ENCODE results near the gene TIGD1.
"Not testable (repeated sequence)": the region's sequence is repeated elsewhere in the genome, so short reads cannot be mapped to it uniquely, and the experiment has no call there.

TIGD1 gene

DNA sequence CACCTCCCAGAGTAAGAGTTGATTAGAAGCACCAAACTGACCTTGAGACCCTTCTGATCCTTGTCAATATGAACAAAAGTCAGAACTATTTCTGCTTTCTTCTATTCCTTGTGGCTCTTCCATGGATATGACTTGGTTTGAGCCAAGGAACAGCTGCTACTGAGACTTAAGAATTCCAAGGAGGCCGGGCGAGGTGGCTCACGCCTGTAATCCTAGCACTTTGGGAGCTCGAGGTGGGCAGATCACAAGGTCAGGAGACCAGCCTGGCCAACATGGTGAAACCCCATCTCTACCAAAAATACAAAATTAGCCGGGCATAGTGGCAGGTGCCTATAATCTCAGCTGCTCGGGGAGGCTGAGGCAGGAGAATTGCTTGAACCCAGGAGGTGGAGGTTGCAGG, 20.1 kb upstream of the TIGD1 start:
- not testable (repeated sequence) for DNase-seq (ENCODE audit: low spot score)

DNA sequence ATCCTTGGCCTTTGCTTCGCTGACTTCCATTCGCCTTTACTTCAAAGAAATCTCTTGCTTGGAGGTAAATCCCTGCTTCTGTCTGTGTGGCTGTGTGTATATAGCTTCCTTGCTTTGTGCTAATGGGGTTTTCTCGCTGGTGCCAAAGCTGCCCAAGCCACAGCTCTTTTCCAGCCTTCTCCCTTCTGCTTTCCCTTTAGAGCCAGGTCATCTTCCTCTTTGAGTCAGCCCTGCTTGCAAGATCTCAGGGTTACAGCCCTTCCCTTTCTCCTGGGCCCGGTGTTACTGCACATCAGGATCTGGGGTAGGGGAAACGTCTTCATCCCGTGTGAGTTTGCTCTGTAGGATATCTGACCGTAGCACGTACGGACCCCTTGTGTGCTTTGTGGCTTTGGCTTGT, 19.2 kb upstream of the TIGD1 start:
- DNase-seq (ENCODE audit: low spot score), result no peak

DNA sequence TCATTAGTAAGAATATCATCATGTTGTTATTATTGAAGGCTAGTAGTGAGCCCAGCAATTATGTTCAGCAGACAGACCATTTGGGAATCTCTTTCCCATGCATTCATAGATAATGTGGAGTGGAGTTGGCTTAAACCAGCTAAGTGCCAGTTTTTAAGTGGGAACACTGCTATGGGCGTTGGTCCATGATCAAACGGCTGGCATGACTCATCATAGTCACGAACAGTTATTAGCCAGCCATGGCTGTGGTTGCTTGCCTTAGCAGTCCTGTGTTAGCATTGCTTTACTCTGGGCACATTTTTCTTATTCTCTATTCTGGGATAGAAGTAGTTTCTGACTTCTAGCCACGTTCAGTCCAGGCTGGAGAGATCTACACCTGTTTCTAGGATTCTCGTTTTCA, 17.8 kb upstream of the TIGD1 start:
- DNase-seq (ENCODE audit: low spot score), result no peak

GRCh38 chr2:232567721-232568120, 17.4 kb upstream of the TIGD1 start:
- DNase-seq (ENCODE audit: low spot score), result no peak

DNA sequence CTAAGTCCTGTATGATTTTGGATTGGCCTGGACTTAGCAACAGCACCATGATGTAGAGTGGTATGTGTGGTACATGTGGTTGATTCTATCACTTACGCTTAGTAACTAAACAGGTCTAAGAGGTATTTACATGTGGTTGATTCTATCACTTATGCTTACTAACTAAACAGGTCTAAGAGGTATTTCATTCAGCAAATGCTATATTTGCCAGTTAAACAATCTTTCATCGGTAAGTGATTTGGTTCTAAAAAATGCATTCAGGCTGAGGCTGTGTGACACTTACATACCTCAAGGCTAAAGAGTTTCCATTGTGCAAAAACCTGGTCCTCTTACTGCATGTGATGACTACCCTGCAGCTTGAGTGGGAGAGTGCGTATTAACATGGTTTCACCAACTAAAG, 13.2 kb upstream of the TIGD1 start:
- no peak for DNase-seq (ENCODE audit: low spot score)

DNA sequence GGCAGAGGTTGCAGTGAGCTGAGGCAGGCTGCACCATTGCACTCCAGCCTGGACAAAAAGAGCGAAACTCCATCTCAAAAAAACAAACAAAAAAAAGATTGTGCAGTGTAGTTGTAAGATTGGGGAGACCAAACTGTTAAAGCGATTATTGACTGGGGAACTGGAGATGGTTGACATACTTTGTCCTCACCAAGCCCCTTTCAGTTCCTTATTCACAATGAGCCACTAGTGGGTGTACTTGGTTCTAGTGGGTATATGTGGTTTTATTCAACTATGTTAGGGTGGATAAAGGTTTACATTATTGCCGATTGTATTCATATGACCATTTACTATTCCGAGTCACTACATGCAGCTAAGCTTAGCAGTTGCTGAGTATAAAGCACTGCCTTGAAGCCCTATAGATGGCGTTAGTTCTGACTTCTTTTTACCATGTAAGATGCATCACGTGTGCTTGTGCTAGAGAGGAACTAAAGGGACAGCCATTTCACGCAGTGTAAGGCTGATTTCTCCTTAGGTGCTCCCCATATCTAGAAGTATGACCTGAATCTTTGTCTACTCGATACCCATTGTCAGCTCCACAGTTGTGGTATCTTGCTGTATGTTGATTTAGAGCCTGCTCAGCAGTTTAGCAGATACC, 12.3 kb upstream of the TIGD1 start:
- DNase-seq (ENCODE audit: low spot score), result no peak

- no peak for DNase-seq (ENCODE audit: low spot score)
Observed at GRCh38 chr2:232556426-232556825, 6.1 kb upstream of the TIGD1 start.

GRCh38 chr2:232551776-232552175, 1.4 kb upstream of the TIGD1 start:
- no peak for DNase-seq (ENCODE audit: low spot score)

DNA sequence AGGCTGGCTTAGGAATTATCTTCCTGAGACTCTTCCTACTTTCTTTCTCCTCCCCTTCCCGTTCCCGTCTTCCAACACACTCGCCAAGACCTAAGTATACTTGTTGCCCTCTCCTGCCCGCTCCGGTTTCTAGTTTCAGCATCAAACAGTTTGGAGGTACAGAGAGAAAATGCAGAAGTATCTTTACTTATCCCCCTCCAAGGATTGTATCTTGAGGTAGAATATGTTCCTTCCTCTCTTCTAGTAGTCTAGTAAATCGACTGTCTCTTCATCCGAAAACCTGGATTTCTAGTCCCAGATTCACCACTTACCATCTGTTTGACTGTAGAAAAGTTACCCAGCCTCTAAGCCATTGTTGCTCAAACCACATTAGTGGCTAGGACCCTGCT, 887 bp upstream of the TIGD1 start:
- no peak for DNase-seq (ENCODE audit: low spot score)

DNA sequence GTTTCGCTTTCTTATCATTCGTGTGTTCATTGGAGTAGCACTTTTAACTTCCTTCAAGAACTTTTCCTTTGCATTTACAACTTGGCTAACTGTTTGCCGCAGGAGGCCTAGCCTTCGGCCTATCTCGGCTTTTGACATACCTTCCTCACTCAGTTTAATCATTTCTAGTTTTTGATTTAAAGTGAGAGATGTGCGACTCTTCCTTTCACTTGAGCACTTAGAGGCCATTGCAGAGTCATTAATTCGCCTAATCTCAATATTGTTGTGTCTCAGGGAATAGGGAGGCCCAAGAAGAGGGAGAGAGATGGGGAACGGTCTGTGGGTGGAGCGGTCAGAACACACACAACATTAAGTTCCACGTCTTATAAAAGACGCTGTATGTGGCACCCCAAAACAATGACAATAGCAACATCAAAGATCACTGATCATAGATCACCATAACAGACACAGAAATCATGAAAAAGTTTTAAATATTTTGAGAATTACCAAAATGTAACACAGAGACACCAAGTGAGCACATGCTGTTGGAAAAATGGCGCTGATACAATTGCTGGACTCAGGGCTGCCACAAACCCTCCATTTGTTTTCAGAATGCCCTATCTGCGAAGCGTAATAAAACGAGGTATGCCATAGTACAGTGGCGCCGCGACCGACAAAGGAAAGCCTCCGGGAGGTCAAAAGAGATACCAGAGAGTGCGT, 553 bp downstream of the TIGD1 start:
- DNase-seq (ENCODE audit: low spot score), result no peak

- DNase-seq (ENCODE audit: low spot score), result no peak
Observed at GRCh38 chr2:232547991-232548390, 2.4 kb downstream of the TIGD1 start.

GRCh38 chr2:232545511-232546375, 4.6 kb downstream of the TIGD1 start:
- no peak for DNase-seq (ENCODE audit: low spot score)

GRCh38 chr2:232544674-232545073, 5.7 kb downstream of the TIGD1 start:
- DNase-seq (ENCODE audit: low spot score), result no peak

- DNase-seq (ENCODE audit: low spot score), result no peak
Observed at GRCh38 chr2:232543928-232544631, 6.3 kb downstream of the TIGD1 start.

DNA sequence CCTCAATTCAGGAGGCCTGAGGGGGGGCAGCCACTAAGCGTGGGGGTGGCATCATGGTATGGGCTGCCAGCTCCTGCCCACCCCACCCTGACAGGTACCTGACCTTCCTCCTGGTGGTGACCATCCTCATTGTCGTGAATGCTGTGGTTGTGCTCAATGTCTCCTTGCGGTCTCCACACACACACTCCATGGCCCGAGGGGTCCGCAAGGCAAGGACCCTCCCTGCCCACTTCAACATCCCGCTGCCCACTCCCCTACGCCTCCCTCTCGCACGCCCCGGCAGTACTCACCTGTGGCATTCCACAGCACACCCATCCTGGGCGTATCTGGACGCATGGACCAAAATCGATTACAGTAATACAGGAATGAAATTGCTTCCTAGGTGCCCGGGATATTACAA, 6.9 kb downstream of the TIGD1 start:
- no peak for DNase-seq (ENCODE audit: low spot score)

DNA sequence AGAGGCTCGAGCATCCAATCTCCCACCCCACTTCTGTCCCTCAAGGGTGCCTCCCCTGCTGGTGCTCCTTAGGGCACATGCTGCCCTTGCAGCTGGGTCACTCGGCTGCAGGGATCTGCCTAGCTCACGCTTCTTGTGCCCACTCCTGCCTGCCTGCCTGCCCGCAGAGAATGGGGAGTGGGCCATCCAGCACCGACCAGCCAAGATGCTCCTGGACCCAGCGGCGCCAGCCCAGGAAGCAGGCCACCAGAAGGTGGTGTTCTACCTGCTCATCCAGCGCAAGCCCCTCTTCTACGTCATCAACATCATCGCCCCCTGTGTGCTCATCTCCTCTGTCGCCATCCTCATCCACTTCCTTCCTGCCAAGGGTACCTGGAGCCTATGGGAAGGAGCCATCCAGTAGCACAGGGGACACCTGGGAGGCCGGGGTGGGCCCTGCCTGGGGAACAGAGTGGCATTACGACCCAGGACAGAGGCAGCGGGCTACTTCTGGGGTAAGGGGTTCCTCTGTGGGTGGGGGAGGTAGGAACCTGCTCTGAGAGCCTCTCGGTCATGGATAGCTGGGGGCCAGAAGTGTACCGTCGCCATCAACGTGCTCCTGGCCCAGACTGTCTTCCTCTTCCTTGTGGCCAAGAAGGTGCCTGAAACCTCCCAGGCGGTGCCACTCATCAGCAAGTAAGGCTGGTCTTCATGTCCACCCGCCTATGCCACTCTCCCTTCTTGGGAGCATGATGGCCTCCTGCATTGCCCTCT, 7.5 kb downstream of the TIGD1 start:
- no peak for DNase-seq (ENCODE audit: low spot score)

DNA sequence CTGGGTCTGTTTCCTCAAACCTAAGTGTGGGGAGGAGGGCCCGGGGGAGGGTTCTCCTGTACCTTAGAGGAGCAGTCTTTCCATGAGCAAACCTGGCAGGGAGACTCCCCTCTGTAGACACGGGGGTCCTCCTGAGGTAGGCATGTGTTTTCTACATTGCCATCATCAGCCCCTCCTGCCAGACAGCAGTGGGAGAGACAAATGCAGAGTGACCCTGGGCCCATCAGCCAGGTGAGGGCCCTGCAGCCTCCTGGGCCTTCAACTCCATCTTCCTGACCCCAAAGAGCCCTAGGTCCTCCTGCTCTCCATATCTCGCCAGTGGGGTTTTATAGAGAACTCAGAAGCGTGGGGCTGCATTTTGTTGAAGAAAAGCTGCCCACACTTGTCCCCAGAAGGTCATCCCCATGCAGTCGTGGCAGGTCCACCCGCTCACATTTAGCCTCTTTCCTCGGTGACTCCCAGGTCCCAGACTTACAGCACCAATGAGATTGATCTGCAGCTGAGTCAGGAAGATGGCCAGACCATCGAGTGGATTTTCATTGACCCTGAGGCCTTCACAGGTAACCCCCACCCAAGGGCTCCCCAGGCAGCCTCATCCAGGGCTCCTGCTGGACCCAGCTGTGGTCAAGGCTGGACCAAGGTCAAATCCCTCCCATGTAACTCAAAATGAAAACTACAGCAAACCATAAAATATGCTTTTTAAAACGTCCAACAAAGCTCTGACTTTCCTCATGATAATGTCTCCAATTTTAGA, 8.2 kb downstream of the TIGD1 start:
- no peak for DNase-seq (ENCODE audit: low spot score)

GRCh38 chr2:232541195-232541960, 9.0 kb downstream of the TIGD1 start:
- DNase-seq (ENCODE audit: low spot score), result no peak

DNA sequence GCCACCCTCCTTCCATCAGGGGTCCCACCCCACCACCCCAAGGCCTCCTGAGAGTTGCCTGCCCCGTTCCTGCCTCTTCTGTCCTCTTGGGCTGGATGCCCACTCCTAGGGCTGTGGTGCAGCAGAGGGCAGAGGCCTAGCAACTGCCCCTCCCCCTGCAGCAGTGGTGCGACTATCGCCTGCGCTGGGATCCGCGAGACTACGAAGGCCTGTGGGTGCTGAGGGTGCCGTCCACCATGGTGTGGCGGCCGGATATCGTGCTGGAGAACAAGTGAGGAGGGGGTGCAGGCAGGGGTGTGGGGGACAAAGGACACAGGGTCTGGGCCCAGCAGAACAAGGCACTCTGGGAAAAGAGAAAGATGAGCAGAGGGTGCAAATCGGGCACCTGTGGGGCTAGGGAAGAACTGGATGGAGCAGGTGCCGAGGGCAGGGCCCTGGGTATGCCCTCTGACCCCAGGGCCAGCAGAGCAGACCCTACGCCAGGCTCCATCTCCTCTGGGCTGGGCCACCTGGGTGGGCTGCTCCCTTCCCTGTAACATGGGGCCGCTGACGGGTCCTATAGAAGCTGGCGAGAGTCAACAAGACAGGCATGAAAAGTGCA, 9.8 kb downstream of the TIGD1 start:
- DNase-seq (ENCODE audit: low spot score), result no peak

All from globus pallidus (tissue), 1 donor.